Hepatocyte (in vitro differentiated cells): ENCODE data around the gene RGCC.

Source experiments
- EZH2 ChIP-seq: fragments of 200-600 bp; sonication (generic); IDR thresholded peaks from 2 replicates; pipeline ENCODE4 v1.6.1; 2016; ENCODE audit warnings: antibody characterized with exemption, mild to moderate bottlenecking, borderline replicate concordance
- EZH2phosphoT487 ChIP-seq: fragments of 200-600 bp; sonication (generic); IDR thresholded peaks from one replicate; pipeline ENCODE4 v1.6.1; 2018; ENCODE audit warnings: antibody characterized with exemption, mild to moderate bottlenecking, low read depth, moderate library complexity; ENCODE audit not compliant: unreplicated experiment, severe bottlenecking
- TF ChIP-seq, protein P1 (sequence below): fragments of 200-600 bp; sonication (generic); IDR thresholded peaks from 2 replicates; pipeline ENCODE4 v1.5.1; 2016; ENCODE audit warnings: antibody characterized with exemption, mild to moderate bottlenecking; ENCODE audit not compliant: poor library complexity

DNA sequence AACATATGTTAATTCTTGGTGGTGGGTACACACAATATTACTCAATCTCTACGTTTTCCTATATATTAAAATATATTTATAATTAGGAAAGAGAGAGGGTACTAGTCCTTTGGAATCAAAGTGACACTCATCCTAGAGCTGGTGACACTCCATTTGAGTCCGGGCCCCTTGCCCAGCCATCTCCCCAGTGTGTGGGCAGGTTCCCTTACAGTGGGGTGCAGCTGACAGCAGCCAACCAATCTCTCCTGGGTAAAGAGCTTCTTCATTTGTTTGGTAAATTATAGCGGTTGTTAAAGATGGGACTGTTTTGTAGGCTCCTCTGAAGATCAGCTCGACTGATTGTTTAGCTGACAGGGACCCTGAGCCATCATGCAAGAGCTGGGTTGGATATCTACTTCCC, 37.2 kb upstream of the RGCC start:
- TF ChIP-seq, protein P1, sequence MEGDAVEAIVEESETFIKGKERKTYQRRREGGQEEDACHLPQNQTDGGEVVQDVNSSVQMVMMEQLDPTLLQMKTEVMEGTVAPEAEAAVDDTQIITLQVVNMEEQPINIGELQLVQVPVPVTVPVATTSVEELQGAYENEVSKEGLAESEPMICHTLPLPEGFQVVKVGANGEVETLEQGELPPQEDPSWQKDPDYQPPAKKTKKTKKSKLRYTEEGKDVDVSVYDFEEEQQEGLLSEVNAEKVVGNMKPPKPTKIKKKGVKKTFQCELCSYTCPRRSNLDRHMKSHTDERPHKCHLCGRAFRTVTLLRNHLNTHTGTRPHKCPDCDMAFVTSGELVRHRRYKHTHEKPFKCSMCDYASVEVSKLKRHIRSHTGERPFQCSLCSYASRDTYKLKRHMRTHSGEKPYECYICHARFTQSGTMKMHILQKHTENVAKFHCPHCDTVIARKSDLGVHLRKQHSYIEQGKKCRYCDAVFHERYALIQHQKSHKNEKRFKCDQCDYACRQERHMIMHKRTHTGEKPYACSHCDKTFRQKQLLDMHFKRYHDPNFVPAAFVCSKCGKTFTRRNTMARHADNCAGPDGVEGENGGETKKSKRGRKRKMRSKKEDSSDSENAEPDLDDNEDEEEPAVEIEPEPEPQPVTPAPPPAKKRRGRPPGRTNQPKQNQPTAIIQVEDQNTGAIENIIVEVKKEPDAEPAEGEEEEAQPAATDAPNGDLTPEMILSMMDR = no peak
- TF ChIP-seq EZH2 = no peak
- no peak for TF ChIP-seq EZH2phosphoT487
